Subcutaneous abdominal adipose tissue (tissue), 5 donors: ENCODE measurements around the gene AFMID.

Experiments used
- H3K27ac ChIP-seq: one replicate; pipeline ENCODE4 v1.7.0; 2013; ENCODE audit warnings: low read depth, mild to moderate bottlenecking, inconsistent platforms, low read length, moderate library complexity
- H3K27me3 ChIP-seq, 5 donors: one replicate each; pipeline ENCODE4 v1.7.0; 2013; ENCODE audit warnings: low read length in 5 of 5, inconsistent platforms in 1 of 5; ENCODE audit not compliant: control insufficient read depth in 5 of 5, insufficient read depth in 4 of 5
- H3K36me3 ChIP-seq, 5 donors: one replicate each; pipeline ENCODE4 v1.7.0; 2013; ENCODE audit warnings: low read length in 5 of 5; ENCODE audit not compliant: control insufficient read depth in 5 of 5, insufficient read depth in 5 of 5
- H3K4me1 ChIP-seq, 5 donors: one replicate each; pipeline ENCODE4 v1.7.0; 2013; ENCODE audit warnings: low read length in 5 of 5, mild to moderate bottlenecking in 3 of 5, moderate library complexity in 1 of 5; ENCODE audit not compliant: control insufficient read depth in 5 of 5, insufficient read depth in 5 of 5
- H3K4me3 ChIP-seq, 5 donors: one replicate each; pipeline ENCODE4 v1.7.0; 2013; ENCODE audit warnings: low read length in 5 of 5, low read depth in 1 of 5
- H3K9ac ChIP-seq, 5 donors: one replicate each; pipeline ENCODE4 v1.7.0; 2013; ENCODE audit warnings: low read length in 5 of 5, mild to moderate bottlenecking in 4 of 5, moderate library complexity in 3 of 5
- H3K9me3 ChIP-seq, 5 donors: one replicate each; pipeline ENCODE4 v1.7.0; 2013; ENCODE audit warnings: low read length in 5 of 5; ENCODE audit not compliant: control insufficient read depth in 5 of 5
- donor health status: healthy.
- donor health status: healthy.
- donor health status: healthy.
- donor health status: healthy.
- donor health status: healthy.

Gene AFMID

GRCh38 chr17:78236362-78237127 is 49.4 kb downstream of the AFMID start:
- H3K9me3 ChIP-seq, result no peaks in the 10 kb centered on the region
- H3K27me3 ChIP-seq, result peaks cover 12 to 20% (median 13%) of the 10 kb centered on the region in 5 donors
- no peak overlapping the region for H3K27ac ChIP-seq
- H3K4me1 ChIP-seq, result peaks cover 0 to 12% (median 4%) of the 10 kb centered on the region in 5 donors
- no peak overlapping the region for H3K4me3 ChIP-seq
- H3K9ac ChIP-seq, result peak overlapping the region in 1 of 5 donors; percentile 52
- no peaks in the 10 kb centered on the region for H3K36me3 ChIP-seq

- Histone ChIP-seq H3K9me3 (no peaks in the 10 kb centered on the region), H3K27ac (no peak overlapping the region), H3K9ac (no peak overlapping the region)
Measured at GRCh38 chr17:78237401-78238012, 50.3 kb downstream of the AFMID start.

GRCh38 chr17:78238823-78239488 is 51.8 kb downstream of the AFMID start:
- Histone ChIP-seq H3K4me1 (peaks cover 0 to 10% (median 0%) of the 10 kb centered on the region in 5 donors), H3K9me3 (no peaks in the 10 kb centered on the region), H3K9ac (no peak overlapping the region), H3K27ac (no peak overlapping the region), H3K27me3 (peaks cover 0 to 5% (median 2%) of the 10 kb centered on the region in 5 donors), H3K4me3 (no peak overlapping the region), H3K36me3 (no peaks in the 10 kb centered on the region)

More at GRCh38 chr17:78237401-78238012, 50.3 kb downstream of the AFMID start:
- Histone ChIP-seq H3K27me3 (peaks cover 6 to 14% (median 6%) of the 10 kb centered on the region in 5 donors), H3K4me3 (no peak overlapping the region), H3K36me3 (no peaks in the 10 kb centered on the region), H3K4me1 (peaks cover 0 to 10% (median 0%) of the 10 kb centered on the region in 5 donors)

- no peak overlapping the region for H3K27ac ChIP-seq
- H3K9me3 ChIP-seq, result no peaks in the 10 kb centered on the region
- H3K9ac ChIP-seq, result no peak overlapping the region
- H3K4me1 ChIP-seq, result peaks cover 0 to 7% (median 0%) of the 10 kb centered on the region in 5 donors
- H3K4me3 ChIP-seq, result no peak overlapping the region
- no peaks in the 10 kb centered on the region for H3K36me3 ChIP-seq
- peaks cover 0 to 4% (median 2%) of the 10 kb centered on the region in 5 donors for H3K27me3 ChIP-seq
Measured at GRCh38 chr17:78239489-78239931, 52.3 kb downstream of the AFMID start.

GRCh38 chr17:78240012-78240655 is 53.0 kb downstream of the AFMID start:
- Histone ChIP-seq H3K27ac (no peak overlapping the region), H3K4me1 (peaks cover 0 to 2% (median 0%) of the 10 kb centered on the region in 5 donors), H3K36me3 (no peaks in the 10 kb centered on the region), H3K27me3 (peaks cover 0 to 4% (median 2%) of the 10 kb centered on the region in 5 donors), H3K9ac (no peak overlapping the region), H3K9me3 (no peaks in the 10 kb centered on the region), H3K4me3 (no peak overlapping the region)

- H3K27me3 ChIP-seq, result peaks cover 0 to 4% (median 2%) of the 10 kb centered on the region in 5 donors
- H3K4me1 ChIP-seq, result no peaks in the 10 kb centered on the region
- no peak overlapping the region for H3K27ac ChIP-seq
Measured at GRCh38 chr17:78240839-78241238, 53.7 kb downstream of the AFMID start.

GRCh38 chr17:78241277-78242023 is 54.3 kb downstream of the AFMID start:
- no peak overlapping the region for H3K4me3 ChIP-seq
- H3K27me3 ChIP-seq, result peaks cover 0 to 4% (median 2%) of the 10 kb centered on the region in 5 donors
- H3K36me3 ChIP-seq, result no peaks in the 10 kb centered on the region
- no peaks in the 10 kb centered on the region for H3K4me1 ChIP-seq
- no peaks in the 10 kb centered on the region for H3K9me3 ChIP-seq
- H3K9ac ChIP-seq, result no peak overlapping the region
- no peak overlapping the region for H3K27ac ChIP-seq

More at GRCh38 chr17:78240839-78241238, 53.7 kb downstream of the AFMID start:
- no peak overlapping the region for H3K9ac ChIP-seq
- no peak overlapping the region for H3K4me3 ChIP-seq
- H3K36me3 ChIP-seq, result no peaks in the 10 kb centered on the region
- H3K9me3 ChIP-seq, result no peaks in the 10 kb centered on the region

GRCh38 chr17:78242024-78242742 is 55.0 kb downstream of the AFMID start:
- Histone ChIP-seq H3K27me3 (peaks cover 0 to 4% (median 2%) of the 10 kb centered on the region in 5 donors), H3K9ac (no peak overlapping the region), H3K27ac (no peak overlapping the region), H3K9me3 (no peaks in the 10 kb centered on the region), H3K4me1 (peaks cover 0 to under 1% (median 0%) of the 10 kb centered on the region in 5 donors), H3K4me3 (no peak overlapping the region), H3K36me3 (no peaks in the 10 kb centered on the region)

GRCh38 chr17:78247304-78247703 is 60.1 kb downstream of the AFMID start:
- Histone ChIP-seq H3K9me3 (no peaks in the 10 kb centered on the region), H3K27me3 (peaks cover 0 to 9% (median 2%) of the 10 kb centered on the region in 5 donors), H3K4me3 (no peak overlapping the region), H3K36me3 (no peaks in the 10 kb centered on the region), H3K9ac (no peak overlapping the region), H3K4me1 (peaks cover 0 to 39% (median 18%) of the 10 kb centered on the region in 5 donors), H3K27ac (no peak overlapping the region)
